Measurements from ENCODE around the gene NEK8. TPM values are rescaled to one million over a fixed set of nuclear protein-coding genes. Genes with fewer than 3 reads are reported as not detected.
"Not testable (repeated sequence)": the region's sequence is repeated elsewhere in the genome, so short reads cannot be mapped to it uniquely, and the experiment has no call there.

Gene NEK8
- polyA plus RNA-seq, 12 donors = 1.8 to 7.8 (median 2.6) TPM; not detected in 1

GRCh38 chr17:28707339-28707720, 21.3 kb upstream of the NEK8 start:
- no peak for DNase-seq

DNA sequence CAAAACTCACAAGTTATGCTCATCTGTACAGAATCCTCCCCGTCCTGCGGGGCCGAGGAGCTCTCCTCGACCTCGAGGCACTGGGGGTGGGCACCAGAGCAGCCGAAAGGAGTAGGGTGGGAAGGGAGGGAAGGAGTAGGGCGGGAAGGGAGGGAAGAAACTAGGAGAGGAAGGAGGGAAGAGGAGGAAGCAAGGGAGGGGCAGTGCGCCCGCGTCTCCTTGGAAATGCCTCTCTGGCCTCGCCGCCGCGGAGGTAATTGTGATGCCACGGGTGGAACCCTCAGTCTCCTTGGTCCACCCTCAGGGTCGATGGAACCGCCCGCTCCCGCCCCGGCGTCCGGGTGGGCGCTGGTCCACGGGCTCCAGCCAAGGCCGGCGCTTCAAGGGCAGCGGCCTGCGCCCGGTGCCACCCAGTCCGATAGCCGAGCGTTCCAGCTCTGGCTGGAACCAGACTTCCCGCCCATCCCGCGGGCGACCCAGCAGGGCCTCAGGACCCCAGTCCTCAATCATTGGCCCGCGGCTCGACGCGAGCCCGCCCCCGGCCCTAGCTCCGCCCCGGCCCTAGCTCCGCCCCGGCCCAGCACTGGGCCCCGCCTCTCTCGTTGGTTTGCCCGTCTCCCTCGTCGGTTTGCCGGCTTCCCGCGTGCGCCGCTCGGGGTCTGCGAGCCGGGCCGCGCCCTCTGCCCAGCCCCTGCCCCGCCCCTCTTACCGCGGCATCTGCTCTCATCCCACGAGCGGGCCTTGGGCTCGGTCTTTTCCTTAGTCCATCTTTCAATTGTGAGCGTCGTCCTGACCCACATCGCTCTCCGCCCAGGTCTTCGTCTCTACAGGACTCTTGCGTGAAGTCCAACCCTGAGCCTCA, 17.5 kb upstream of the NEK8 start:
- peak; percentile 90 for DNase-seq

- DNase-seq = no peak
Observed at GRCh38 chr17:28711723-28712031, 16.9 kb upstream of the NEK8 start, which contains the start of gene PROCA1. Gene PROCA1 (minus strand): TSS chr17:28711888. CDS start chr17:28711660, 228 bp downstream.

DNA sequence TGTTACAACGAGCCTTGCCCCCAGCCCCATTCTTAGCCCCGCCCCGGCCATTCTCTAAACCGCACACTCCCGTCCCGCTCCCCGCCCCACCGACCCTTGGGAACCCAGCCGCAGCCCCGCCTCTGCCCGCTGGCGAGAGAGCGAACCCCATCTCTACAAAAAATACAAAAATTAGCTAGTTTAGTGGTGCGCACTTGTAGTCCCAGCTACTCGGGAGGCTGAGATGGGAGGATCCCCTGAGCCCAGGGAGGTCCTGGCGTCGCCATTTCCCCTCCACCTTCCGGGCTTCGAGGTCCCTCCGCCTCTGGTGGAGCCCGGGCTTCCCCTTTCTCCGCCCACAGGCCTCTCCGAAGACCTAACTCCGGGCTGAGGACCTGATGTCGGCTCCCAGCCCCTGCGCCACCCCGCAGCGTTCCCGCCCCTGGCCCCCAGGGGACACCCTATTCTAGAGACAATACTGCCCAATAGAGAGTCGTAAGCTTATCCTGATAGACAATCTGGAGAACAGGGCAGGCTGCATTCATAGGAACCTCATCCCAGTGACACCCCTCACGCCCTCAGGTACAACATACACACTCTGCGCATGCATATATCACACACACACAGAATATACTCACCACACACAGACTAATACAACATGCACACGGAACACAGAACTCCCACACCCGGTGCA, 16.4 kb upstream of the NEK8 start:
- DNase-seq = no peak

- no peak for DNase-seq
Observed at GRCh38 chr17:28712705-28713415, 15.7 kb upstream of the NEK8 start.

DNA sequence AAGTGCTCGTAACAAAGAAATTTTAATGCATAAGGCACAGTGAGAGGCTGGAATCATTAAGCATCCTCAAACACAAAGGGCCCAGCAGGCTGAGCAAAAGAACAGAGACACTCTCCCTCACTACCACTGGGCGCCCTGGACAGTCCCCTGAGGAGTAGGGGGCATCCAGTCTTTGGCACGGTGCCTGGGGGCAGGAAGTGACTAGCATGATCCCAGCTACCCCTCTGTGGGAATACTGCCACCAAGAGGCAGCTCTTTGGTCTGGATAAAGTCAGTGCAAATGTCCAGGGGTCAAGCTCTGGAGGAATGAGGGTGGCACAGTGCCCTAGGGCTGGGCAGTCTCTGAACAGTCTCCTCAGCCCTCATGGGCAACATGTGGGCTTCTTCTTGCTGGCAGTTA, 14.3 kb upstream of the NEK8 start:
- no peak for DNase-seq

- no peak for DNase-seq
Observed at GRCh38 chr17:28715217-28715616, 13.4 kb upstream of the NEK8 start.

DNA sequence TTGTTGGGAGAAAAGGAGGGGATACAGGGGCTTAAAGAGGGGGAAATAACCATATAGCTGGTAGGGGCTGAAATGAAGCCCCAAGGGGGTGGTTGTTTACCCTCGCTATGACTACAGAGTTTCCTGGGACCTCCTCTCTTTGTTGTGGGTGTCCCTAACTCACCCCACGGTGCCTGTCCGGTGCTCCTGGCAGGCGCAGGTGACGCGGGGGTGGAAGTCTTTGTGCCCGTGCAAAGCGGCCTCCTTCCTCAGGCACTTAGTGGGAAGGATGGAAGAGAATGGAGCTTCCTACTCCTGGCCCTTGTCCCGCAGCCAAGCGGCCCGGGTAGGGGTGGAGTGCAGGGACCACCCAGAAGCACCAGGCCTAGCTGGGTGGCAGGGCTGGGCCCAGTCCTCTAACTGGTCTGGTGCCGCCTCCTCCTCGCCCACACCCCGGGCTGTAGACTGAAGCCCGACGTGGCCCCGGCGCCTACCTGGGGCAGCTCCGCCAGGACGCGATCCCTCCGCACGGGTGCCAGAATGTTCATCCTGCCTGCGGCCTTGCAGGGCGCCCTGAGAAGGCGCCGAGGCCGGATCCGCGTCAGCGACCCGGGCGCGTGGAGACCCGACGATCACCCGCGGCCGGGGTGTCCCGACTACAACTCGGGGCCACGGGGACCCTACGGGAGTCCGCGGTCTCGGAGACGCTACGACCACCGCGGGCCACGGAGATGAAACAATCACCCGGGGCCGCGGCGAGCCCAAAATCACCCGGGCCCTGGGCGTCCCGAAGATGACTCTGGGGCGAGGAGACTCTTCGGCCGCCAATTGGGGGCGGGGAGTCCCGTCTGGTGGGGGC, 11.6 kb upstream of the NEK8 start:
- peak; percentile 52 for DNase-seq

DNA sequence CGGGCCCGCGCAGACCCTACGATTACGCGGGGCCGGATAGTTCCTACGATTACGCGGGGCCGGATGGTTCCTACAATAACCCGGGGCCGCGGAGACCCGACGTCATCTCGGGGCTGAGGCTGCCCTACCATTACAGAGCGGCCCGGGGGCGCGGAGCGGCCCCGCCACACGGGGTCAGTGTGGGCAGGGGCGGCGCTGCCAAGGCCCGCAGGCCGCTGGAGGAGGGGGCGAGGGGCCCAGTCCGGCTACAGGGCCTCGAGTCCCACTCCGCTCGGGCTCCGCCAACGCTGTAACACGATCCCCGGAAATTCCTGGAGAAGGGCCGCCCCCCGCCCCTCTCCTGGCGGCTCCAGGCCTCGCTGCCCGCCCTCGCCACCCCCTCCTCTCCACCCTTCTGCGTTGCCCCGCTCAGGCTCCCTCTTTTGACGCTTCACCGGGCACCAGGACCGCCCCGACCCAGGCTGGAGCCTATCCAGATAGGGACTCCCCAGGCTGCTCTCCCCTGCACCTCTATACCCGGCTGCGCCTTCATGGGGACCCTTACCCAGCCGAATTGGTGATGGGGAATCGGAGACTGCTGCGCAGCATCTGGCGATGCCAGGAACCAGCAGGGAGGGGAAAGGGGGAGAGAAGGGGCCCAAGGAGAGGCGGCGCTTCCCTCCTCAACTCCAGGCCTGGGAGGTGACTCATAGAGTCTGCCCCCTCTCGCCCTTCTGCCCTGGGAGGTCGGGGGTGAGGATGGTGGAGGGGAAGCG, 10.8 kb upstream of the NEK8 start, which contains the start of gene RAB34:
TSS of gene RAB34 (minus strand) at position 291 of the 755 bp plus-strand sequence. CDS start 602 bp downstream, outside the sequence.
- peak; percentile 87 for DNase-seq

GRCh38 chr17:28718333-28719020, 10.1 kb upstream of the NEK8 start:
- DNase-seq = no peak

- DNase-seq = no peak
Observed at GRCh38 chr17:28719021-28719433, 9.6 kb upstream of the NEK8 start.

- no peak for DNase-seq
Observed at GRCh38 chr17:28720247-28720996, 8.2 kb upstream of the NEK8 start.

DNA sequence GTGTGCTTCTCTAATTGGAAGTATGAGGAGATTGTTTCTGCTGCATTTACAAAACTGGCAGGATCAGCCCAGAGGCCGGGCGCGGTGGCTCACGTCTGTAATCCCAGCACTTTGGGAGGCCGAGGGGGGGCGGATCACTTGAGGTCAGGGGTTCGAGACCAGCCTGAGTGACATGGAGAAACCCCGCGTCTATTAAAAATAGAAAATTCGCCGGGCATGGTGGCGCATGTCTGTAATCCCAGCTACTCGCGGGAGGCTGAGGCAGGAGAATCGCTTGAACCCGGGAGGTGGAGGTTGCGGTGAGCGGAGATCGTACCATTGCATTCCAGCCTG, 7.6 kb upstream of the NEK8 start:
- not testable (repeated sequence) for DNase-seq

DNA sequence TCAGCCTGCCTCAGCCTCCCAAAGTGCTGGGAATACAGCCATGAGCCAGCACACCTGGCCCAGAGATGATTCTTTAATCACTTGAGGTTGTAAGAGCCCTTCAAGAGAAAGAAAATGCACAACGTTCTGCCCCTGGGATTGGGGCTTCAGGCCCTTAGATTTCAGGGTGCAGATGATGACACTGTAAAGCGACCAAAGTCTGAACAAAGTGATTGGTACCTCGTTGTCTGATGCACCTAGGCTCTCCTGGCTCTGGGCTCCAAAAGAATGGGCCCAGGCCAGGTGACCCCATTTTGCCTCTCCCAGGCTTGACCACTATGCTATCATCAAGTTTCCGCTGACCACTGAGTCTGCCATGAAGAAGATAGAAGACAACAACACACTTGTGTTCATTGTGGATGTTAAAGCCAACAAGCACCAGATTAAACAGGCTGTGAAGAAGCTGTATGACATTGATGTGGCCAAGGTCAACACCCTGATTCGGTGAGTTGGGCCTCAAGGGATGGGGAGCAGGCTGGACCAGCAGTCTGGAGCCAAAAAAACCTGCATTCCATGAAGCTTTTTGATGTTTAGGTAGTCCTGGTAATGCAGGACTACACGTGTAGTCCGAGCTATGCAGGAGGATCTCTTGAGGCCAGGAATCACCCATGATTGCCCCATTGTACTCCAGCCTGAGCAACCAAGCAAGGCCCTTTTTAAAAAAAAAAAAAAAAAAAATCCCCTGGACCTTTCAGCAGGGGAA, 6.0 kb upstream of the NEK8 start:
- no peak for DNase-seq

GRCh38 chr17:28723159-28723835, 5.3 kb upstream of the NEK8 start:
- no peak for DNase-seq

DNA sequence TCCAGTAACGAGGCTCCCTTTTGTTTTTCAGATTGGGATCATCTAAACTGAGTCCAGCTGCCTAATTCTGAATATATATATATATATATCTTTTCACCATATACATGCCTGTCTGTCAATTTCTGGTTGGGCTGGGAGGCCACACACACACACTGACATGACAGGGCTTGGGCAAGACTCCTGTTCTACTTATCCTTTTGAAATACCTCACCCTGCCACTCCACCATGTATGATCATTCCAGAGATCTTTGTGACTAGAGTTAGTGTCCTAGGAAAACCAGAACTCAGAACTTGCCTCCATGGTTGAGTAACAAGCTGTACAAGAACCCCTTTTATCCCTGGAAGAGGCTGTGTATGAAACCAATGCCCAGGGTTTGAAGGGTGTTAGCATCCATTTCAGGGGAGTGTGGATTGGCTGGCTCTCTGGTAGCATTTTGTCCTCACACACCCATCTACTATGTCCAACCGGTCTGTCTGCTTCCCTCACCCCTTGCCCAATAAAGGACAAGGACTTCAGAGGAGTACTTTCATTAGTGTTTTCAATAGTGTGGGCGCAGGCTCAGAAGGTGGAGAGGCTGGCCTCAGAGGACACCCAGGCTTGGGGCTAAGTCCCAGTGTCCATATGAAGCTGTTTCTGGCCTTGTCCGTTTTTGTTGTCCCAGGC, 4.6 kb upstream of the NEK8 start:
- DNase-seq = not testable (repeated sequence)

DNA sequence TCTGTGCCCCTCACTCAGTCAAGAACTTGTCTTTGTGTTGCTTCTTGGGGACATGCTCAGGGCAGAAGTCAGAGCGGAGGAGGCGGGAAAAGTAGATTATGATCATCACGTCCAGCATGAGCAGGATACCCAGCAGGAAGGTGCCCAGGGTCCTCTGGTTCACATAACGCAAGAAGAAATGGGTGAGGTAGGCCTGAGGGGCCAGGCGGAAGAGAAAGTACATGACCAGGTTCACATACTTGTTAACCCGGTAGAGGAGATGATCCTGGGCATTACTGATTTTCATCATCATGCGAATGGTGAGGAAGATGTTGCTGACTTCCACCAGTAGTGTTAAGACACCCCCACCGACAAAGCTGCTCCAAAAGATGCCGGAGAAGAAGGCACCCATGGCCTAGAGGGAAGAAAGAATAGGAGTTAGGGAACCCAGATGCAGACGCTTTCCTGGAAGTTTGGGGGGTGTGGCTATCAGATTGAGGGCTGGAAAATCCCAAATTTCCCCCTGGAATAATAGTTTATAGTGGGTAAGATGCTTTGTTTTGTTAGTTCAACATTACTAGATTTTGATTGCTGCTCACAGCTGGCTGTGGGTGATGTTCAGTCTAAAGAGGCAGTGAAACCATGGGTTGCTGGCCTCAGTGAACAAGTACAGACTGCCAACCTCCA, 4.0 kb upstream of the NEK8 start:
- DNase-seq = no peak

All from muscle of arm (tissue), 12 donors.